Tibial artery (tissue), 4 donors: ENCODE results near the gene KCNK7.

Source experiments
- DNase-seq, 2 donors: peaks; one replicate each; pipeline ENCODE4 v3.0.0-alpha.2; 2019
- H3K27ac ChIP-seq, 2 donors: fragments of 200-600 bp; sonication (generic) in 1 of 2; 1 replicate in 1 of 2; 2 replicates in 1 of 2; pipeline ENCODE4 v1.5.1; 2018 to 2019; ENCODE audit warnings: mild to moderate bottlenecking in 1 of 2
- H3K27me3 ChIP-seq, 2 donors: fragments of 200-600 bp; sonication (generic) in 1 of 2; one replicate each; pipeline versions ENCODE4 v1.5.1 to v1.6.0; 2016 to 2019
- H3K36me3 ChIP-seq, 3 donors: fragments of 200-600 bp; sonication (generic) in 2 of 3; one replicate each; pipeline ENCODE4 v1.5.1; 2016 to 2019; ENCODE audit warnings: mild to moderate bottlenecking in 2 of 3
- H3K4me1 ChIP-seq, 4 donors: fragments of 200-600 bp; sonication (generic) in 2 of 4; 1 replicate in 3 of 4; 2 replicates in 1 of 4; pipeline ENCODE4 v1.5.1; 2016 to 2019
- H3K4me3 ChIP-seq, 2 donors: fragments of 200-600 bp; sonication (generic) in 1 of 2; 1 replicate in 1 of 2; 2 replicates in 1 of 2; pipeline ENCODE4 v1.5.1; 2018 to 2019; ENCODE audit warnings: mild to moderate bottlenecking in 2 of 2
- H3K9me3 ChIP-seq, 3 donors: fragments of 200-600 bp; sonication (generic) in 1 of 3; one replicate each; pipeline ENCODE4 v1.5.1; 2016 to 2019
- intact Hi-C: fragments of 100-400 bp; cut with DNase I; formaldehyde crosslinking; loops from one replicate; pipeline ENCODE4 v1.15.0; 2023; ENCODE audit warnings: low total_unique reads
- TF ChIP-seq, protein P1 (sequence below), 2 experiments: fragments of 200-600 bp in 1 of 2; fragments of 450-650 bp in 1 of 2; IDR thresholded peaks; one replicate each; pipeline ENCODE4 v1.5.1; 2017 to 2019; ENCODE audit warnings: antibody characterized with exemption in 2 of 2, mild to moderate bottlenecking in 1 of 2, moderate library complexity in 1 of 2

Gene KCNK7

GRCh38 chr11:65586676-65587075 is 8.9 kb downstream of the KCNK7 start:
- no peak for DNase-seq
- Histone ChIP-seq H3K27me3 (no peaks in the 10 kb centered on the region), H3K36me3 (peaks cover 55 to 78% (median 65%) of the 10 kb centered on the region in 3 donors), H3K9me3 (no peaks in the 10 kb centered on the region), H3K4me1 (peaks cover 0 to 40% (median 35%) of the 10 kb centered on the region in 4 donors), H3K4me3 (peak overlapping the region in 1 of 2 donors; percentile 15), H3K27ac (peak overlapping the region; percentile 68 to 74)
- TF ChIP-seq, protein P1, sequence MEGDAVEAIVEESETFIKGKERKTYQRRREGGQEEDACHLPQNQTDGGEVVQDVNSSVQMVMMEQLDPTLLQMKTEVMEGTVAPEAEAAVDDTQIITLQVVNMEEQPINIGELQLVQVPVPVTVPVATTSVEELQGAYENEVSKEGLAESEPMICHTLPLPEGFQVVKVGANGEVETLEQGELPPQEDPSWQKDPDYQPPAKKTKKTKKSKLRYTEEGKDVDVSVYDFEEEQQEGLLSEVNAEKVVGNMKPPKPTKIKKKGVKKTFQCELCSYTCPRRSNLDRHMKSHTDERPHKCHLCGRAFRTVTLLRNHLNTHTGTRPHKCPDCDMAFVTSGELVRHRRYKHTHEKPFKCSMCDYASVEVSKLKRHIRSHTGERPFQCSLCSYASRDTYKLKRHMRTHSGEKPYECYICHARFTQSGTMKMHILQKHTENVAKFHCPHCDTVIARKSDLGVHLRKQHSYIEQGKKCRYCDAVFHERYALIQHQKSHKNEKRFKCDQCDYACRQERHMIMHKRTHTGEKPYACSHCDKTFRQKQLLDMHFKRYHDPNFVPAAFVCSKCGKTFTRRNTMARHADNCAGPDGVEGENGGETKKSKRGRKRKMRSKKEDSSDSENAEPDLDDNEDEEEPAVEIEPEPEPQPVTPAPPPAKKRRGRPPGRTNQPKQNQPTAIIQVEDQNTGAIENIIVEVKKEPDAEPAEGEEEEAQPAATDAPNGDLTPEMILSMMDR (IDR thresholded peaks at IDR 0.05): no peak
- intact Hi-C loops: loop anchor here (5.0 kb wide), 1 partner anchor 44 kb away; no protein-coding TSS in a partner anchor

DNA sequence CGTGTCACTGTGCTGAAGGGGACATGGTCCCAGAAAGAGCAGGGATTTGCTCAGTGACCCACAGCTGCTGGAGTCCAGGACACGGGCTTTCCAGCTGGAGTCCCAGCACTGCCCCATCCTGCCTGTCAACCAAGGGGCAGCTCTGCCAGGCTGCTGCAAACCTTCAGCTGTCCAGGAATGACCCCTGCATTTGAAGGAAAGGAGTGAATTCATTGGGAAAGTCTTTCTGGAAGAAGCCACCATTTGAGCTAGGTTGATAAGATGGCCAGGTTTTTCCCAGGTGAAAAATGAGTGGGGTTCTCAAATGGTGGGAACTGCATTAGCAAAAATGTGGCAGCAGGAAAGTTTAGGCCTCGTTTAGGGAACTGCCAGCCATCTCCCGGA is 9.4 kb downstream of the KCNK7 start:
- no peak for DNase-seq
- no peaks in the 10 kb centered on the region for H3K27me3 ChIP-seq
- peaks cover 0 to 40% (median 35%) of the 10 kb centered on the region in 4 donors for H3K4me1 ChIP-seq
- TF ChIP-seq, protein P1 (IDR thresholded peaks at IDR 0.05): no peak
- peaks cover 55 to 78% (median 65%) of the 10 kb centered on the region in 3 donors for H3K36me3 ChIP-seq
- no peaks in the 10 kb centered on the region for H3K9me3 ChIP-seq
- intact Hi-C loops: loop anchor here (5.0 kb wide), 1 partner anchor 44 kb away; no protein-coding TSS in a partner anchor
- H3K27ac ChIP-seq: peak overlapping the region; percentile 68 to 74
- H3K4me3 ChIP-seq: peak overlapping the region in 1 of 2 donors; percentile 15

DNA sequence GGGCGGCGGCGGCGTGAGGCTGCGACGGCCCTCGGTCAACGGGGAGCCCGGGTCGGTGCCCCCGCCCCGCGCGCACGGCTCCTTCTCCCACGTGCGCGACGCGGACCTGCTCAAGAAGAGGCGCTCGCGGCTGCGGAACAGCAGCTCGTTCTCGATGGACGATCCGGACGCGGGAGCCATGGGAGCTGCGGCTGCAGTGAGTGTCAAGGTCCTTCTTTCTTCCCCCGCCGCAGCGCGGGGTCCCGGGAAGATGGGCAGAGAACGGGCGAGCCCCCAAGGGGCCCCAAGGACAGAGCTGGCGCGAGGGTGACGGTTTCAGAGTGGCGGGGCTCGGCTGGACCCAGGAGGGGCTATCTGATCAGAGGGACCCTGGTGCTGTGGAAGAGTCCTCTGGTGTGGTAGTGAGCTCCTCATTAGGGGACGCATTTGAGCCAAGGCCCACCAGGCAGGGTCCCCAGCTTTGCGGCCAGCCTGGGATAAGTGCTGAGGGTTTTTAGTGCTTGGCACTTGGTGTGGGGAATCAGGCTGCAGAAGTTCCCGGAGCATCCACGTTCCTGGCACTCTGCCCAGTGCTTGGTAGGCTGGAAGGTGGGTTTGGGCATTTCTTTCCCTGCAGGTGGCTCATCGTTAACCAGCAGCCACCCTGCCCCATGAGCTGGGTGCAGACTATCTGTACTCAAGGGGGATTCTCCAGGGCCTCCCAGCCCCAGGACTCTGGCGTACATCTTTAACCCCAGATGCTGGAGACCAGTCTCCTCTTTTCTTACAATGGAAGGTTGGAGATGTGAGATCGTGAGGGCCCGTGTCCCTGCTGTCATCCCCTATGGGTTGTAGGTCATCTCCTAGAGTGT is 10.0 kb downstream of the KCNK7 start:
- DNase-seq: no peak
- no peaks in the 10 kb centered on the region for H3K9me3 ChIP-seq
- peak overlapping the region; percentile 68 to 74 for H3K27ac ChIP-seq
- intact Hi-C loops: loop anchor here (5.0 kb wide), 1 partner anchor 43 kb away; no protein-coding TSS in a partner anchor
- no peak overlapping the region for H3K4me3 ChIP-seq
- peaks cover 0 to 40% (median 35%) of the 10 kb centered on the region in 4 donors for H3K4me1 ChIP-seq
- H3K27me3 ChIP-seq: no peaks in the 10 kb centered on the region
- H3K36me3 ChIP-seq: peaks cover 55 to 78% (median 65%) of the 10 kb centered on the region in 3 donors
- TF ChIP-seq, protein P1 (IDR thresholded peaks at IDR 0.05): no peak

DNA sequence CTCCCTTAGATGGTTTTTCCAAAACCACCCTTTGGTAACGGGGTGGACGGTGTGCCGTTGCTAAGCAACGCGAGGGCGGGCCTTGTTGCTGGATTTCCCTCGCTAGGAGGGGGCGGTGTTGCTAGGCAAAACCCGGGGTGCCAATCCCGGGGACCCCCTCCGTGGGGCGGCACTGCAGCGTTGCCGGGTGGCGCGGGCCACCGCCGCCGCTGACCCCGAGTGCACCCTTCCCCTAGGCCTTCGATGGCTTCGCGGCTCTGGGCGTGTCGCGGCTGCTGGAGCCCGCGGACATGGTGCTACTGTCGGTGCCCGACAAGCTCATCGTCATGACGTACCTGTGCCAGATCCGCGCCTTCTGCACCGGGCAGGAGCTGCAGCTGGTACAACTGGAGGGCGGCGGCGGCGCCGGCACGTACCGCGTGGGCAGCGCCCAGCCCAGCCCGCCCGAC is 10.9 kb downstream of the KCNK7 start:
- H3K36me3 ChIP-seq: peaks cover 55 to 78% (median 65%) of the 10 kb centered on the region in 3 donors
- H3K27ac ChIP-seq: peak overlapping the region; percentile 11 to 31
- H3K4me3 ChIP-seq: no peak overlapping the region
- TF ChIP-seq, protein P1 (IDR thresholded peaks at IDR 0.05): no peak
- intact Hi-C loops: loop anchor here (5.0 kb wide), 1 partner anchor 42 kb away; no protein-coding TSS in a partner anchor
- peaks cover 0 to 40% (median 36%) of the 10 kb centered on the region in 4 donors for H3K4me1 ChIP-seq
- no peaks in the 10 kb centered on the region for H3K9me3 ChIP-seq
- no peaks in the 10 kb centered on the region for H3K27me3 ChIP-seq
- DNase-seq: no peak

- TF ChIP-seq, protein P1 (IDR thresholded peaks at IDR 0.05): no peak
- DNase-seq: no peak
- peak overlapping the region; percentile 30 to 31 for H3K27ac ChIP-seq
- intact Hi-C loops: no loop called here
- H3K36me3 ChIP-seq: peaks cover 54 to 78% (median 66%) of the 10 kb centered on the region in 3 donors
- no peak overlapping the region for H3K4me3 ChIP-seq
- H3K9me3 ChIP-seq: no peaks in the 10 kb centered on the region
- peaks cover 0 to 42% (median 40%) of the 10 kb centered on the region in 4 donors for H3K4me1 ChIP-seq
- H3K27me3 ChIP-seq: no peaks in the 10 kb centered on the region
Observed at GRCh38 chr11:65584106-65584505, 11.5 kb downstream of the KCNK7 start.
